HCEC 1CT (cell line): ENCODE results near the gene TRIM31.
A peak's percentile ranks its signal among the peaks of the same experiment; 100 is the strongest.
"Not testable (repeated sequence)": the region's sequence is repeated elsewhere in the genome, so short reads cannot be mapped to it uniquely, and the experiment has no call there.

Experiments used
- DNase-seq: peaks from one replicate; pipeline ENCODE4 v3.0.0-alpha.2; 2017

TRIM31 gene

DNA sequence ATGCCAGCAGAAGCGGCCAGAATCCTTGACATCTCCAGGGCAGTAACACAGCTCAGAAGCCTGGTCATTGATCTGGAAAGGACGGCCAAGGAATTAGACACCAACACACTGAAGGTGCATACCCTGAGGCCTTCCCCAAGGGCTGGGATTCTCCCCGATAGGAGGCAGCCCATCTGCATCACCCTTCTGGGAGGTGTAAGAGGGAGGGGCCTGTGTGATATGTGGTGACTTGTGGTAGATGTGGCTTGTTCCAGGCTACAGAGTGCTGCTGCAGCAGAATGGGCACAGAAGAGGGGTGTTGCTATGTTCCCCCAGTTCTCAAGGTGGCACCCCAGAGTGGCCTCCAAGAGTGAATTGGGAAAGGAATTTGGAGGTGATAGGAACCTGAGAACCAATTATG lies 34.2 kb upstream of the TRIM31 start:
- no peak for DNase-seq

DNA sequence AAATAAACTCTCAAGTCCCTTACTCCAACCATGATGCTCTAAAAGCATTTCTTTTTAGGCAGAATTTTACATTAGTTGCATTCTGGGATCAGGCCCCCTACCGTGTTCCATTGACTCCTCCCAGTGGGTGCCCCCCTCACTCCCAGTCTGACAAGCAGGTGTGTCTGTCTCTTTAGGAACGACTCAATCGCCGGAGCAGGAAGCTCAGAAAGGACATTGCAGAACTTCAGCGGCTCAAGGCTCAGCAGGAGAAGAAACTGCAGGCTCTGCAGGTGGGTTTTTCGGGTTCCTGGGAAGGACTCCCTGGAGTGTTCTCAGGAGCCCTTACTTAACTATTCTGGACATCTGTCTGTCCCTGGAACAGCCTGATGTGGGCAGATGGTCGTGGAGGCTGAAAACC lies 32.9 kb upstream of the TRIM31 start:
- DNase-seq = no peak

DNA sequence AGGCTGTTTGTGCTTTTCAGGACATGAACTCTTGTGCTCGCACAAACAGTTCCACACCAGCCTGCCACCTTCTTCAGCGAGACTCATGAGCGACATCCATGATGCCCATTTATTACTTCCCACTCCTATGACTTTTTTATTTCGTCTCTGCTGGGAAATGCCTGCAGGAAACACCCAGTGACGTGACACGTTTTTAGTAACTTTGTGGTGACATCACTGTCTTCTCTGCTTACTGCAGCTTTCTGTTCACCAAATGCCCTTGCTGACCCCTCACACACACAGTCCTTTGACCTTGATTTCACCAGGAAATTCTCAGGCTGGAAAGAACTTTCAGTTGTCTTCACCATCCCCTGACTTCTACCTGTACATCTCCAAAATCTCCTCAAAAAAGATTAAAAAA lies 31.9 kb upstream of the TRIM31 start:
- no peak for DNase-seq

DNA sequence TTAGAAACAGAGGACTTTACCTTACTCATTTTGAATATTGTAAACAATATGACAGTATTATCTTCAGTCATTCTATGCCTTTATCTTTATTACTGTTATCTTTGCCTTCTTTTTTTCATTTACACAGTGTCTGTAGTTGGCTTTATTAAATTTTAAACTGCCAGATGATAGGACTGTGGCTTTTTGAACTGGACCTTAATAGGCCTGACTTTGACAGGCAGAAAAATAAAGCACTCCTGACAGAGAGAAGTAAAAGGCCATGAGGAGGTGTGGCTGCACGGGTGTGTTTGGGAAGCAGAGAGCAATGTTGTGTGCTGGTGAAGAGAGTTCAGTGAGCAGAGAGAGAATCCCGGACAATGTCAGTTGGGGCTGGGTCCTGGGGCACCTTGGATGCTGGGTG lies 30.9 kb upstream of the TRIM31 start:
- DNase-seq = no peak

DNA sequence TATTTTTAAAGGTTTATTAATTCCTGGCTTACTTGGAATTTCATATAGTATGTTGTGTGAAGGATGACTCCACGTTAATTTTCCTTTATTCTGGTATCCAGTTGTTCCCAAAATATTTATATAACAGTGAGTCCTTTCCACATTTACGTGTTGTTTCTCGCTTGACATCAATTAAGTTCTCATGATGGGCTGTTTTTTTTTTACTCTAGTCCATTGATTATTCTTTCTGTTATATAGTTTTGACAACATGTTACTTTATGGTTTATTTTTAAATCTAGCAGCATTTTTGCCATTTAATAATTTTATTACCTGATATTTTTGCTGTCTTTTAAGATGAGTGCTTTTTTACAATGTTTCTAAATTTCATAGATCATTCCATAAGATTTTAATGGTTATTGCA lies 29.8 kb upstream of the TRIM31 start:
- DNase-seq = no peak

DNA sequence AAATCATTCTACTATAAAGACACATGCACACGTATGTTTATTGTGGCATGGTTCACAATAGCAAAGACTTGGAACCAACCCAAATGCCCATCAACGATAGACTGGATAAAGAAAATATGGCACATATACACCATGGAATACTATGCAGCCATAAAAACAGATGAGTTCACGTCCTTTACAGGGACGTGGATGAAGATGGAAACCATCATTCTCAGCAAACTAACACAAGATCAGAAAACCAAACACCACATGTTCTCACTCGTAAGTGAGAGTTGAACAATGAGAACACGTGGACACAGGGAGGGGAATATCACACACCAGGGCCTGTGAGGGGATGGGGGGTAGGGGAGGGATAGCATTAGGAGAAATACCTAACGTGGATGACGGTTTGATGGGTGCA lies 27.4 kb upstream of the TRIM31 start:
- DNase-seq = not testable (repeated sequence)

DNA sequence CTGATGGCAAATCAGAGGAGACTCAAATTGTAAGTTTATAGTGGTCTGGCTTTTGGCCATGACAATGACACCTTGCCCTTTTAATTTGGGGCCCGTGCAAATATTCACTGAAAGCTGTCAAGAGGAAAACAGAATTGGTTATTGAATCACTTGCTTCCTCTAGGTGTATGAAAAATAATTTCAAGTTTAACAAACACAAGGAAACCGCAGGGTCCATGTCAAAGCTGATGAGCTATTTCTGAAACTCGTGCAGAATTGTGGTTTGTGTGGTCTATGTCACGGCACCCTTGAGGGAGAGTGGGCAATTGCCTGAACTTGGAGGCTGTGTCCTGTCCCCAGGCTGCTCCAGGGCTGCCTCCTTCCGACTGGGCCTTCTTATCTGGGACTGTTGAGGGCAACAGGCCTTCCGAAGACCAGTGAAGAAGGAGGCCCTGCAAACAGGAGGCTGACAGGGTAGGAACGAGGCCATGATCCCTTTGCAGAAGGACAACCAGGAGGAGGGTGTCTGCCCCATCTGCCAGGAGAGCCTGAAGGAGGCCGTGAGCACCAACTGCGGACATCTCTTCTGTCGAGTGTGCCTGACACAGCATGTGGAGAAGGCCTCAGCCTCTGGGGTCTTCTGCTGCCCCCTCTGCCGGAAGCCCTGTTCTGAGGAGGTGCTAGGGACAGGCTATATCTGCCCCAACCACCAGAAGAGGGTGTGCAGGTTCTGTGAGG lies 23.8 kb upstream of the TRIM31 start:
- DNase-seq = no peak

DNA sequence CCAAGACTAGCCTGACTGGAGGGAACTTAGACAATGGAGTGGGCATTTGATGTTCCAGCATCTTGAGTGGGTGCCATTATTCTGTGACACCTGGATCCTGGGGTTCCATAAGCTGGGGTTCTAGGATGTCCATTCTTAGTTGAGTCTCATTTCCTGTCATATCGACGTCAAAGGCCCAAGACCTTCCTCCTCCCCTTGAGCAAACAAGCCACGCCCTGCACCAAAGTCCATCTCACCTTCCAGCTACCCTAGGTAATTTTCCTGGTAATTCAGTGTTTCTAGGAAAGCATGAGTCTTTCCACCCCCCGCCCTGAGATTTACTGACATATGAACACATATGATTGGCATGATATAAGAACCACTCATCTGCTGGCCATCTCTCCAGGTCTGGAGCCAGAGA lies 22.9 kb upstream of the TRIM31 start, which contains the start of gene TRIM40:
TSS of gene TRIM40 (plus strand) at position 384 of the 400 bp plus-strand sequence. CDS start 897 bp downstream, outside the sequence.
- DNase-seq = no peak

DNA sequence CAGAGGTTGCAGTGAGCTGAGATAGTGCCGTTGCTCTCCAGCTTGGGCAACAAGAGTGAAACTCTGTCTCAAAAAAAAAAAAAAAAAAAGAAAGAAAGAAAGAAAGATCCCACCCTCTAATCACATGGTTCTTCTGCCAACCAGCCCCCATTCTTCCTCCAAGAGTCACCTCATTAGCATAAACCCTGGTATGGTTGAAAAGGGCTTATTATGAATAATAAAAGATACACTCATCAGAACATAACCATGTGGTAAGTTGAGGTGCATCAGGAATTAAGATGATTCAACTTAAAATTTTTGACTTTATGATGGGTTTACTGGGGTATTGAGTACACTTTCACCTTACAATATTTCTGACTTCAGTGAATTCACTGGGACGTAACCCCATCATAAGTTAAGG lies 22.3 kb upstream of the TRIM31 start:
- DNase-seq = peak; percentile 30

DNA sequence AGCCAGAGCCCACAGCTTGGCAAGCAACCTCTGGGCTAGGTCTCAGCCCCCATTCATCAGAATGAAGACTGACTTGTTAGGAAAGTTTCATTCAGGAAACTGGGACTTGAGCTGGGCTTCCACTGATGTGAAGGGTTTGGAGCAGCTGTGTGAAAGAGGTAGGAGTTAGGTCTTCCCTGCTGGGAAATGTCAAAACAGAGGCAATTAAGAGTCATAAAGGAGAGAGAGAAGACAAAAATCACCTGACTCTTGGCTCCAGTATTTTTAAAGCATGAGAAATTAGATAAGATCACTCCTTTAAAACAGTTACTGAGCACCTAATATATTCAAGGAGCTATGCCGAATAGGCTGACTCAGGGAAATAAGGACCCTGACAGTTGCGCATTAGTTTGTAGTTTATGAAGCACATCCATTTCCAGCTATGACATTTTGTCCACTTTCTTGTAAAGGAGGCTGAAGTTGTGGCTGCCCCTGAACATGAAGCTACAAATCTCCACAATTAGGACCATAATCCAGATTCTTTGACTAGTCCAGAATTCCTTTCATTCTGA lies 19.1 kb upstream of the TRIM31 start:
- no peak for DNase-seq

DNA sequence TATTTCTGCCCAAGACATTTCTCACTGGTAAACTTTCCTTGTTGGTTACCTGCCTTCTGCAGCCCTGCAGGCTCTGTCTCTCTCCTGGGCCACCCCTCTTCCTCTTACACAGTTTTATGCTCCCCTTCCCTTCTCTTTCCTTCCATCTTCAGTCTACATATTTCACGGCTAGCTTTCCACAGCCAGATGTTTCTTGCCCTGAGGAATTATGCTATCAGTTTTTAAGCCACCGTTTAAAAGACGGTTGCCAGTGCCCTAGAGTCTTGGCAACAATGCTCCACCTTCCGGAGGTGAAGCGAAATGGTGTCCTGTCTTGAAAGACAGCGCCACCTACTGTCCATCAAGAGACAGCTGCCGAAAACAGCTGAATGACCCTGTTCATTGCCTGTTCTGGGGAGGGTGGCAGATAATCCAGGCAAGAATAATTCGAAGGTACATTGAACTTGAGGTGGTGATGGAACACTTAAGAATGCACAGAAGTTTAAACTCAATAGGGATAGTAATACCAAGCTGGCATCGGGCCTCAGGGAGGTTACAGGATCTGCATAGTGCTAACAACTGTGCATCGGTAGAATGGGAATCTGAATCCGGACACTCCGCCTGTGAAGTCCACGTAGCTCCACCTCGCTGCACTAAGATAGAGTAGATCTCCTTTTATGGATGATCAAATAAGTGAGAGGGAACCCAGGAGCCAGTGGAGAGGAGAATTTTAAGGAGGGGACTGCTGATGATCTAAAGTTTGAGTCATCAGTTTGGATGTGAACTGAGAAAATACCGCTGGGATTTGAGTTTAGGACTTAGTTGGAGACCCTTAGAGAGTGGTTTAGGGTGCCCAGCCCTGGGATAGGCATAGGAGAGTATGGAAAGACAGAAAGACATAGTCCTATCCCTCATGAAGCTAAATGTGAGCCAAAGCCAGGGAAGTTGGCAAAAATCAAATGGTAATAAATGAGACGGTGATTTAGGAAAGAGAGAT lies 18.3 kb upstream of the TRIM31 start:
- peak; percentile 88 for DNase-seq

DNA sequence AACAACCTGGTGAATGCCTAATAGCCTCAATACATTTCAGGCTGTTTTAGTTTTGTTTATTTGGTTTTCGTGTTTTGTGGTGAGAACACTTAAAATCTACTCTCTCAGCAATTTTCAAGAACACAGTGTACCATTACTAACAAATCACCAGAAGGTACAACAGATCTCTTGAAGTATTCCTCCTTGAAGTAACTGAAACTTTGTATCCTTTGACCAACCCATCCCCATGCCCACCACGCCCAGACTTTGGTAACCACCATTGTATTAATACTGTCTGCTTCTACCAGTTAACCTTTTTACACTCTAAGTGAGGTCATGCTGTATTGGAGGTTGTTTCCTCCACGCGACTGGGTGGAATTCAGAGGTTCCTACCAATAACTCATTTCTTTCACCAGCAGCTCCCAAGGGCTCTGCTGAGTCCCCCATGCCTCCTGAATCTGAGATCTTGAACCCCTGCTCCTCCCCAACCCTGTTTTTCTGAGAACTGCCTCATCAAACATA lies 17.3 kb upstream of the TRIM31 start:
- DNase-seq = no peak

DNA sequence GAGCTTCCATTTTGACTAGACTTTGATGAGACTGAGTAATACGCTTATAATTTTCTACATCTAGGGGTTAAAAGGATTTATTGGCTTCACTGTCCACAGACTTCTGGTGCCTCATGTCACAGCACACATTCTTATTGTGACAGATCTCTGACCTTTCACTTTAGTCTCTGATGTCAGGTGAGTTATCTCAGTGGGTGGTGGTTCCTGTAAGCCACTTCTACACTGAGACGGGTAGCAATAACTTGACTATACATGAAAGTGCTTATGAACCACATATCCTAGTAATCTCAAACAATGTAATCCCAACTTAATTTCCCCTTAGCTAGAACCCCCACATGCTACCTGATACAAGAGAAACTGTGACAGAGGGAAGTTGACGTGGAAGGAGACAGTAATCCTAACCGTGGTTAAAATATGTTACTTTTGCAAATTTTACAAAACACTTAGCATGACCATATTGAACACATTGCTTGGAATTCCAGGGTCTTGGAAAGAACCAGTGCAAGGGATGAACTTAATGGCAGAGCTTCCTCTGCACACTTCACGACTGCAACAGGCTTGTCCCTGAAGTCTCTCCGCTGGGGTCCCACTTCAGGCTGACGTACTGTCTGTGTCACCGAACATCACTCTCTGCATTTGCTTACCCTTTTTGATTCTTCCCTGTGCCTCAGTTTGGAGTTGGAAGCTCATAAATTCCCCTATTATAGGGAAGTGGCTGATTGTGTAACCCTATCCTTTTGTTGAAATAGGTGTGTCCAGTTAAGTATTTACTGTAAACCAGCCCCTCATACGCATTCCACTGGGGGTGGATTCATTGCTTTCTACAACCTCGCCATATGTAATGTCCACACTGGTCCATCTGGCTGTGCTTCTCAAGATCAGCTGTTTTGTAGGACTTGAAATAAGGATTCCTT lies 16.6 kb upstream of the TRIM31 start:
- DNase-seq = no peak

DNA sequence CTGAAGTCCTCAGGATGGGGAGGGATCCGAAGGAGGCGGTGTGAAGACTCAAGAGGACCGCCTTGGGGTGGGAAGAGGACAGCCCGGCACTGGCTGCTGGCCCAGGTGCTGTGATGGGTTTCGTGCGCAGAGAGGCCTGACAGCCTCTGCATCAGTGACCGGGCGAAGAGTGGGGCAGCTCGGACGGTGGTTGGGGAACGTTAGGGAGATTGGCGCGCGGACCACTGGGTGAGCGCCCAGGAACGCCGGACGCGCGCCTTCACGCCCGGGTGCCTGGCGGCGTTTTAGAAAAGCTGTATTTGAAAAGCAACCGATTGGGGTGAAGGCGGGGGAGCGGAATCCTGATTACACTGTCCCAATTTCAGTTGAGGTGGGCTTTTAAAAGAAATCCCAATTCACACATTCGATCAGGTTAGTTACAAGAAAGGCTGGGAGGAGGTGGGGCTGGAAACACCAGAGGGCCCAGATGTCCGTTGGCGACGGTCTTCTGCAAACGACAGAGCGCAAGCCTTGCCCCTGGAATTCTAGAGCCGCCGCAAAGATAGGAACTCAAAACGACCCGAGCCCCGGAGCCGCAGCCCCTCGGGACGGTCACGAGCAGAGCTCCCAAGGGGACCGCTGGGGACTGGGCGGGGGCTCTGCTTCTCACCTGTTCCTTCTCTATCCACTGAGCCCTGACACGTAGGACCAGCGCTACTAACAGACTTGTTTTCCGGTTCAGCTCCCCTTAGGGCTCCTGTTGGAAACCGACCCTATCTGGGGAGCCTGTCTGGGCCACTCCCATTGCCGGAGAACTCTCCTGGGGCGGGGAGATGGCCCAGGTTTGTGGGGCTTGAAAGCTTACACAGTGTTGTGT lies 14.6 kb upstream of the TRIM31 start:
- DNase-seq = no peak

DNA sequence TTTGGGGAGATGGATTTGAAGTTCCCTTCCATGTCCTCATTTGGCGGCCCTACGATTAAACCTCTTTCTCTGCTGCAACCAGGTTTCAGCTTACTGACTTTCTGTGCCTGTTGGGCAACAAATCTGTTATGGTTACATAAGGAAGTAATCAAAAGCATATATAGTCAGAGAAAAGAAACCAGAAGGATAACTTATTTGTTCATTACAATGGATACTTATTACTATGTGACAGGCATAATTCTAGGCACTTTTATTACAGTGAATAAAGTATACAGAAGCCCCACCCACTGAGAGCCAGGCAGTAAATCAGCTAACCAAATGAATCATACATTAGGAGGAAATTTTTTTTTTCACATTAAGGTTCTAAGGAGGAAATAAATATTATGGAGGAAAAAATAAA lies 9.6 kb upstream of the TRIM31 start:
- DNase-seq = peak; percentile 26

DNA sequence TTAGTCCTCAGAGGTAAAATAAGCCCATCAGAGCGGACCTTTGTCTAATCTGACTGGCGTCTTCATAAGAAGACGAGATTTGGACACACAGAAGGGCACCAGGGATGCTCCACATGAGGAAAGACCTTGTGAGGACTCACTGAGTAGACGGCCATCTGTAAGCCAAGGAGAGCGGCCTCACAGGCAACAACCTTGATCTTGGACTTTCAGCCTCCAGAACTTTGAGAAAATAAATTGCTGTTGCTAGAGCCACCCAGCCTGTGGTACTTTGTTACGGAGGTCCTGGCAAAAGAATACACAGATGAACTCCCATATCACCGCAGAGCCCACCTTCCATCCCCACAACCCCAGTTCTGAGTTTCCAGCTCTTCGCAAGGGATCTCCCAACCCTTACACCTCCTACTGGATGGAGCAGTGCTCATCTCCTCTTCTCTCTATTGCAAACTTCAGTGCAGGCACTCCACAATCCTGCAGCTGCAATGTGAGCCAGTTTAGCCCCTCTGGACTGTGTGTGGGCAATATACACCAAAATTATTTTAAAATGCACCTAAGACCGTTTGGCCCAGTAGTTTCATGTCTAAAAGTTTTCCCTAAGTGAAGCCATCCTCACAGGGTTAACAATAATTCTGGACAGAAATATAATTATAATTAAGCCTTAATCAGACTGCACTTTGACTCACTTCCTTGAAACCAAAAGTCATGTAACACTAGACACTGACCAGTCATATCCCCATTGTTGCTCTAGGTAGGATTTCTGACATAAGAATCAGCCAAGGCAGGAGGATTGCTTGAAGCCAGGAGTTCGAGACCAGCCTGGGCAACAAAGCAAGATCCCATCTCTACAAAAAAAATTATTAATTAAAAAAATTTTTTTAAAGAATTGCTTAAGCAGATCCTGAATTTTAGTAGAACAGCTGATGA lies 8.8 kb upstream of the TRIM31 start:
- DNase-seq = peak; percentile 23

DNA sequence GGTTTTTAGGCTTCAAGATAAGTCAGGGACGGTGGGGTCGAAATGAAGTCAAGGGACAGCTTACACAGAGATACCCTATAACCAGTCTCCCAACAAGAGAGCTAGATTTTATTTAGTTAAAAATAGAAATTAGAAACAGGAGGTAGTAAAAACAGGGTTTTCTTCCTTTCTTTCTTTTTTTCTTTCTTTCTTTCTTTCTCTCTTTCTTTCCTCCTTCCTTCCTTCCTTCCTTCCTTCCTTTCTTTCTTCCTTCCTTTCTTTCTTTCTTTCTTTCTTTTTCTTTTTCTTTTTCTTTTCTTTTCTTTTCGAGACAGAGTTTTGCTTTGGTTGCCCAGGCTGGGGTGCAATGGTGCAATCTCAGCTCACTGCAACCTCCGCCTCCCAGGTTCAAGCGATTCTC lies 5.8 kb upstream of the TRIM31 start:
- not testable (repeated sequence) for DNase-seq

DNA sequence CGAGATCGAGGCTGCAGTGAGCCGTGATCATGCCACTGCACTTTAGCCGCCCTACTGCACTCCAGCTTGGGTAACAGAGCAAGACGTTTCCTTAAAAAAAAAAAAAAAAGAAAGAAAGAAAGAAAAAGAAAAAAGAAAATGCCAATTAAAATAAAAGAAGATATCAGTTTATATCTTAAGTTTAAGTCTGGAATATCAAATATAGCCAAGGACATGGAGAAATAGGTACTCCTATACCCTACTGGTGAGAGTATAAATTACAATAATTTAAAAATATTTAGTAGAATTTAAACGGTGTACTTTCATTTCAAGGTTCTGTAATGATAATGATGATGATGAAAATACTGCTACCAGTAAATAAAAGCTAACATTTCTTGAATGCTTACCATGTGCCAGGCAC lies 3.8 kb upstream of the TRIM31 start:
- DNase-seq = no peak

DNA sequence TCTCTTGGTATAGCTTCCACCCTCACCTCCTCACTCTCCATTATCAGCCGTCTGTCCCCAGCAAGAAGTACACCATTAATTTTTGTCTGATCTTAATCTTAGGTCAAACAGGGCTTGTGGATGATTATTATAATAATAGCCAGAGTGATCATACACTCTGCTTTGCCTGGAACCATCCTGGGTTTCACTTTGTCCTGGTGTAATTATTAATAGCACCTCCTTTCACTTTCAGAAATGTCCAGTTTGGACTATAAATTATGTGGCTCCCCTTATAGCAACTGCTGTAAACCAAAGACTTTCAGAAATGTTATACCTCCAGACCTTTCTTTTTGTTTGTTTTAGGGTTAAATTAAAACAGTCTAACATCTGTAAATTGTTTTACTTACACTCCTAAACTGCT lies 951 bp upstream of the TRIM31 start:
- no peak for DNase-seq

DNA sequence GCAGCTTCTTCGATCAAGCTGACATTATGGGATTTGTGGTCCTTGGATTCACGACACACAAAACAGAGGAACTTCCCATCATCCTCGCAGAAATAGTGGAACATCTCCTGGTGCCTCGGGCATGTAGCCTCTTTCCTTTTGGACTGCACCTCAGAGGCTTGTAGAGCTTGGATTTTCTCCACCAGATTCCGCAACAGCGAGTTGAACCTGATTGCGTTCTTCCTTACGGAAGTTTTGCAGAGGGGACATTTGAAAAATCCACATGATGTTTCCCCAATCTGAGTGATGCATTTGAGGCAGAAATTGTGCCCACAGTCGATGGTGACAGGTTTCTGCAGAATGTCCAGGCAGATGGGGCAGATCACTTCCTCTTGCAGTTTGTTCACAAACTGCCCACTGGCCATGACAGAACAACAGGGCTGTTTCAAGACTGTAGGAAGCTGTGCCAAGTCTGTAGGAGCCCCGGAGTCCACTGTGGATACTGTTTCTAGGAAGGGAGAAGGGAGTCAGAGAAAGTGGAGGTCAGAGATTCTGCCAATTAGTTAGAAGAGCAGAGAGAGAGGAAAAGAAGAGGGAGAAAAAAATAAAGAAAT lies 392 bp downstream of the TRIM31 start:
- no peak for DNase-seq
